ENCODE data around the gene RAB15.

Gene RAB15

DNA sequence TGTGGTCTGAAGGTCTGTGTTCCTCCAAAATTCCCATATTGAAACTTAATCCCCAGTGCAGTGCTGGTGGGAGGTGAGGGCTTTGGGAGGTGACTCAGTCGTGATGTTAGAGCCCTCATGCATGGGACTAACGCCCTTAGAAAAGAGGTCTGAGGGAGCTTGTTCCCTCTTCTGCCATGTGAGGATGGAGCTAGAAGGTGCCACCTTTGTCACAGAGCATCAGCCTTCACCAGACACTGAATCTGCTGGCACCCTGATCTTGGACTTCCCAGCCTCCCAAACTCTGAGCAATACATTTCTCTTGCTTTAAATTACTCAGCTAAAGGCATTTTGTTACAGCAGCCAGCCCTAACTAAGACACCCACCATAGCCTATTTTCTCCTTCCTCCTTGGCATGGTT lies 13.9 kb downstream of the RAB15 start:
- TF ChIP-seq, protein P1, sequence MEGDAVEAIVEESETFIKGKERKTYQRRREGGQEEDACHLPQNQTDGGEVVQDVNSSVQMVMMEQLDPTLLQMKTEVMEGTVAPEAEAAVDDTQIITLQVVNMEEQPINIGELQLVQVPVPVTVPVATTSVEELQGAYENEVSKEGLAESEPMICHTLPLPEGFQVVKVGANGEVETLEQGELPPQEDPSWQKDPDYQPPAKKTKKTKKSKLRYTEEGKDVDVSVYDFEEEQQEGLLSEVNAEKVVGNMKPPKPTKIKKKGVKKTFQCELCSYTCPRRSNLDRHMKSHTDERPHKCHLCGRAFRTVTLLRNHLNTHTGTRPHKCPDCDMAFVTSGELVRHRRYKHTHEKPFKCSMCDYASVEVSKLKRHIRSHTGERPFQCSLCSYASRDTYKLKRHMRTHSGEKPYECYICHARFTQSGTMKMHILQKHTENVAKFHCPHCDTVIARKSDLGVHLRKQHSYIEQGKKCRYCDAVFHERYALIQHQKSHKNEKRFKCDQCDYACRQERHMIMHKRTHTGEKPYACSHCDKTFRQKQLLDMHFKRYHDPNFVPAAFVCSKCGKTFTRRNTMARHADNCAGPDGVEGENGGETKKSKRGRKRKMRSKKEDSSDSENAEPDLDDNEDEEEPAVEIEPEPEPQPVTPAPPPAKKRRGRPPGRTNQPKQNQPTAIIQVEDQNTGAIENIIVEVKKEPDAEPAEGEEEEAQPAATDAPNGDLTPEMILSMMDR (IDR thresholded peaks at IDR 0.05; ENCODE audit: insufficient read depth, missing control alignments): no peak
- FAIRE-seq (no peak), DNase-seq (ENCODE audit: insufficient read length, low spot score) (no peak)

DNA sequence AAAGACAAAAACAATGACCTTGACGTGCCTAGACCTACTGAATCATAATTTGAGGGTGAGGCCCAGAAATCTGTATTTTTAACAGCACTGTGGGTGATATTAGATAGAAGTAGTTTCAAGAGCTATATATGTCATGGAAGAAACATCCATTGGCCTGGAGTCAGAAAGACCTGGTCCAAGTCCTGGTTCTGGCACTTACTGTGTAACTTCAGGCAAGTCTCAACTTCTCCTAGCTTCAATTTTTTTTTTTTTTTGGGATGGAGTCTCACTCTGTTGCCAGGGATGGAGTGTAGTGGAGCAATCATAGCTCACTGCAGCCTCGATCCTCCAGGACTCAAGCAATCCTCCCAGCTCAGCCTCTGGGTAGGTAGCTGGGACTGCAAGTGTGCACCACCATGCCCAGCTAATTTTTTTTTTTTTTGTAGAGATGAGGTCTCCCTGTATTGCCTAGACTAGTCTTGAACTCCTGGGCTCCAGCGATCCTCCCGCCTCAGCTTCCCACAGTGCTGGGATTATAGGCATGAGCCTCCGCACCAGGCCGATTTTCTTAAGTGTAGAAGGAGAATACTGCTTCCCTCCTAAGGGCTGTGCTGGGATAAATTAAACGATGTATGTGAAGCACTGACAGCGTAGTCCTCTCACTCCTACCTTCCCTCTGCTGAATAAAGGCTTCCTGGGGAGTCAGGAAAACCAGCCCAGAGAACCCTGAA lies 15.3 kb downstream of the RAB15 start:
- TF ChIP-seq, protein P1 (IDR thresholded peaks at IDR 0.05; ENCODE audit: insufficient read depth, missing control alignments): no peak
- FAIRE-seq: no peak
- no peak for DNase-seq (ENCODE audit: insufficient read length, low spot score)

DNA sequence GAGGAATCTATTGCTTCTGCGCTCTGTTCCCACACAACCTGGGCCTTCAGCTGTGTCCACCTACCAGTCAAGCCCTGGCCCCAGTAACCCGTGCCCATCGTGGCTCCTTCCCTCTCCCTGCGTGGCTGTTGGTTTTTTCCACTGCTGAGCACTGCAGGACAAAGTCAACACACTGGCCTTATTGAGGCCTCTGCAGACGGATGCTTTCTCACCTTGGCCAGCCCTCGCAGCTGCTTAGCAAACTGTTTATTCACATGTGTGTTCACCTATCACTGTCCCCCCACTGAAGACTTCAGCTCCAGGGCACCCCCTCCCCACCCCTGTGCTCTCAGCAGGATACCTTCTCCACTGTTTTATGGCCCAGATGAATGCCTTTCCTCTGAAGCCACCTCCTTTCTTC lies 16.8 kb downstream of the RAB15 start:
- no peak for FAIRE-seq
- TF ChIP-seq, protein P1 (IDR thresholded peaks at IDR 0.05; ENCODE audit: insufficient read depth, missing control alignments): no peak
- DNase-seq (ENCODE audit: insufficient read length, low spot score): no peak

DNA sequence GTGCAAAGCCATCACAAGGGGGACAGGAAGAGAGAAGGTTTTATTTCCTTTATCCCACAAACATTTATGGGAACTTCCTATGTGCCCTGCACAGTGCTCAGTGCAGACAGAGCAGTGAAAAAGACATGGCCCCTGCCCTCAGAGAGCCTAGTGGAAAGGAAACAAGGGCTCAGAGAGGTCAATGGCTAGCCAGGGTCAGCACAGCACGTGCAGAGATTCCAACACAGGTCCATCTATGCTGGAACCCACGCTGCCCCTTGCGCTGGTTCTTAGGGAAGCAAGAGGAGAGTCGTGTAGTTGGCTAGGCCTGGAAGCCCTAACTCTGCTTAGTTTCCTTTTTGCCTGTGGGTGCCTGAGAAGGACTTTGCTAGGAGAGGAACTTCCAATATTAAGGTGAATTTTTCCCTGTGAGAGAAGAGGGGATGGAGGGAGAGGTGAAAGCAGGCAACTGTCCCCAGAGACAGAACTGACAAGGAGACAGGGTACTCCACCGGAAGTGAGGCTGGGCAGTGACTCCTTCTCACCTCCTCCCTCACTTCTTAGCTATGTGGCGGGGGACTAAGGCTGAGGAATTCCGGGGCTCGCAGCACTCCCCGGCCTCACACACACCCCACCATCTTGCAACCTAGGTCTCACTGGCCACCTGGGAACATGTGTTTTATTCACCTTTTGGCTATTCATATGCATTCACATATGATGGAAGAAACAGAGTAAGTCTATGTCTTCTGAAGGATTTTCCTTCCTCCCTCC lies 17.5 kb downstream of the RAB15 start:
- no peak for FAIRE-seq
- no peak for DNase-seq (ENCODE audit: insufficient read length, low spot score)
- TF ChIP-seq, protein P1 (IDR thresholded peaks at IDR 0.05; ENCODE audit: insufficient read depth, missing control alignments): no peak

DNA sequence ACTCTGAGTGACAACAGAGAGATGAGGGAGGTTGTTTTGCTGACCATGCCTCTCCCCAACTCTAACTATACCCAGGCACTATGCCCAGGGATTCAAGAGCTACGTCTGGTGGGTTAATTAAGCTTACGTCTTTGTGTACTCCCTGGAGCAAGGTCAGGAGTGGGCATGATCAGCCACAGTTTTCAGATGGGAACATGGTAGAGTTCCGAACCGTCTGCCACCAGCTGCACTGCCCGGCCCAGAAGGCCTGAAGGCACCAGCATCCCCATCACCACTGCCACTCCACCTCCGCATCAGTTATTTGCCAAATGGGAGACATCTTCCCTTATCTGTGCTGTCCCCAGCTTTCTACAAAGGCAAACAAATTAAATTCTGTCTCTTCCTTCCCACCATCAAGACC lies 18.5 kb downstream of the RAB15 start:
- DNase-seq (ENCODE audit: insufficient read length, low spot score): no peak
- TF ChIP-seq, protein P1 (IDR thresholded peaks at IDR 0.05; ENCODE audit: insufficient read depth, missing control alignments): no peak
- FAIRE-seq: no peak

DNA sequence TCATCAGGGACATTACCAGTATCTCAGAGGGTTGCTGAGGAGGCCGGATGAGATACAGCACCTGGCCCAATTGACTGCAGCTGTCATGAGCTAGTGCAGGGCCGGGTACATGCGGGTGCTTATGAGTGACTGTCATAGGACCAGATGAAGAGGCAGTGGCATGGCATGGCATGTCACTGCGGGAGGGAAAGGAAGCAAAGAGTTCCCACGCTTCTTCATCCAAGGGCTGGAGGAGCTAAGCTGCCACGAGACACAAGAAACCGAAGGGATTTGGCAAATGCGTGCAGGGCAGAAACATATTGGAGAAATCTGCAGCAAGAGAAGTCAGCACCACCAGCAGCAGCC lies 18.9 kb downstream of the RAB15 start:
- TF ChIP-seq, protein P1 (IDR thresholded peaks at IDR 0.05; ENCODE audit: insufficient read depth, missing control alignments): no peak
- no peak for FAIRE-seq
- DNase-seq (ENCODE audit: insufficient read length, low spot score): no peak
